ENCODE measurements around the gene GOSR1.
"Not testable (repeated sequence)": the region's sequence is repeated elsewhere in the genome, so short reads cannot be mapped to it uniquely, and the experiment has no call there.

The GOSR1 gene

GRCh38 chr17:30561766-30562165 lies 84.6 kb downstream of the GOSR1 start:
- not testable (repeated sequence) for DNase-seq (ENCODE audit: low spot score)

- not testable (repeated sequence) for DNase-seq (ENCODE audit: low spot score)
Measured at GRCh38 chr17:30563131-30563904, 86.1 kb downstream of the GOSR1 start.

- DNase-seq (ENCODE audit: low spot score) = not testable (repeated sequence)
Measured at GRCh38 chr17:30563905-30564390, 86.7 kb downstream of the GOSR1 start.

- not testable (repeated sequence) for DNase-seq (ENCODE audit: low spot score)
Measured at GRCh38 chr17:30564422-30565072, 87.3 kb downstream of the GOSR1 start.

GRCh38 chr17:30565073-30565935 lies 88.1 kb downstream of the GOSR1 start:
- no peak for DNase-seq (ENCODE audit: low spot score)

- DNase-seq (ENCODE audit: low spot score) = not testable (repeated sequence)
Measured at GRCh38 chr17:30566104-30566503, 88.9 kb downstream of the GOSR1 start.

GRCh38 chr17:30566516-30567225 lies 89.5 kb downstream of the GOSR1 start:
- DNase-seq (ENCODE audit: low spot score) = not testable (repeated sequence)

GRCh38 chr17:30567231-30568116 lies 90.3 kb downstream of the GOSR1 start:
- no peak for DNase-seq (ENCODE audit: low spot score)

GRCh38 chr17:30568117-30568430 lies 90.9 kb downstream of the GOSR1 start:
- no peak for DNase-seq (ENCODE audit: low spot score)

GRCh38 chr17:30569531-30570175 lies 92.4 kb downstream of the GOSR1 start:
- not testable (repeated sequence) for DNase-seq (ENCODE audit: low spot score)

- DNase-seq (ENCODE audit: low spot score) = no peak
Measured at GRCh38 chr17:30570191-30570590, 93.0 kb downstream of the GOSR1 start.

GRCh38 chr17:30570596-30571265 lies 93.5 kb downstream of the GOSR1 start:
- DNase-seq (ENCODE audit: low spot score) = no peak

GRCh38 chr17:30571404-30571803 lies 94.2 kb downstream of the GOSR1 start:
- DNase-seq (ENCODE audit: low spot score) = not testable (repeated sequence)

GRCh38 chr17:30571921-30572320 lies 94.7 kb downstream of the GOSR1 start:
- no peak for DNase-seq (ENCODE audit: low spot score)

GRCh38 chr17:30572651-30573554 lies 95.7 kb downstream of the GOSR1 start:
- DNase-seq (ENCODE audit: low spot score) = not testable (repeated sequence)

GRCh38 chr17:30573603-30574175 lies 96.5 kb downstream of the GOSR1 start:
- DNase-seq (ENCODE audit: low spot score) = no peak

- DNase-seq (ENCODE audit: low spot score) = not testable (repeated sequence)
Measured at GRCh38 chr17:30574309-30574708, 97.1 kb downstream of the GOSR1 start.

- not testable (repeated sequence) for DNase-seq (ENCODE audit: low spot score)
Measured at GRCh38 chr17:30574806-30575205, 97.6 kb downstream of the GOSR1 start.
